ENCODE results near the gene CDC27.
A peak's percentile ranks its signal among the peaks of the same experiment; 100 is the strongest.
"Not testable (repeated sequence)": the region's sequence is repeated elsewhere in the genome, so short reads cannot be mapped to it uniquely, and the experiment has no call there.

The CDC27 gene

DNA sequence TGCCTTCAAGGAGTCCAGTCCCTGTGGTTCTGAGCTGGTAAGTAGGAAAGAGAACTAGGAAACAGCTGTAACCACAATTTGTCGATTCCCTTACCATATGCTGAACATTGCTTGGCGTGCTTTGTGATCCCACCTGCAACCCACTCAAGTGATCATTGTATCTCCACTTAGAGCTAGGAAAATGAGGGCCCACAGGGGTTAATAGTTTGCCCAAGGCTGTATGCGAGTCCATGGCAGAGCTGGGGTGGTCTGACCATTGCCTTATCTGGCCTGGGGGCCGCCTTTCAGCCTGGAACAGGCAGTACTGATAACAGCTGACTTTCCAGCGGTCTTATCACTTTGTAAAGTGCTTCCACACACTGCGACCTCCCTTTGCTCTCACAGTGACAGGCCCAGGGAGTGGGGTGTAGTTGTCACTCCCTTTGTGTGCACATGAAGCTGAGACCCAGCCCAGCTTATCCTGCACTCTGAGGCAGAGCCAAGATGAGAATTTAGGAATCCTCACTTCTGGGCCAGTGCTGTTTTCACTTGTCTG is 29.9 kb upstream of the CDC27 start:
- no peak for DNase-seq

DNA sequence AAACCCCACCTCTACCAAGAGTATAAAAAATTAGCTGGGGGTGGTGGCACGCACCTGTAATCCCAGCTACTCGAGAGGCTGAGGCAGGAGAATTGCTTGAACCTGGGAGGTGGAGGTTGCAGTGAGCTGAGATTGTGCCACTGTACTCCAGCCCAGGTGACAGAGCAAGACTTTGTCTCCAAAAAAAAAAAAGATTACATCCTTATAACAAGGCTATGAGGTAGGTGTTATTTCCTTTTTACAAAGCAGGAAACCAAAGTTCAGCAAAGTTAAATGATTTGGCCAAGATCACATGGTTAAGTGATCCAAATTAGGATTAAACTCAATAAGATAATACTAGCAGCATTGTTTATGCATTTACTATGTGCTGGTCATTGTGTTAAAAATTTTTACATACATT is 28.2 kb upstream of the CDC27 start:
- not testable (repeated sequence) for DNase-seq

GRCh38 chr17:47216821-47217220 is 27.7 kb upstream of the CDC27 start:
- not testable (repeated sequence) for DNase-seq

DNA sequence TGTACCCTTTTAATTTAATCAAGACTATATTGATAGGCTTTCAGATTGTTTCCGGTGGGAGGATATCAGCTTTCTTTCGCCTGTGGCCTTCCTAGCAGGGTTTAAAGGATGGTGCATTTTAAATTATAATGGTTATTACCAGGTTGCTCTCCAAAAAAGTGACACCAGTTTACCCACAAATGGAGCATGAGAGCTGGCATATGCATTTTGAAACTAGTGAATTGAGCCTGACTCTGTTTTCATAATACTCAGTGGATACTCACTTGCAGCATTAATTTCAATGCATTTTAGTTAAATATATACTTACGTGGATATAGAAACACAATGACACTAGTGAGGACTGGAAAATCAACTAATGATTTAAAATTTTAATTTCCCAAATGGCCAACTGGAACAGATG is 25.8 kb upstream of the CDC27 start:
- no peak for DNase-seq

DNA sequence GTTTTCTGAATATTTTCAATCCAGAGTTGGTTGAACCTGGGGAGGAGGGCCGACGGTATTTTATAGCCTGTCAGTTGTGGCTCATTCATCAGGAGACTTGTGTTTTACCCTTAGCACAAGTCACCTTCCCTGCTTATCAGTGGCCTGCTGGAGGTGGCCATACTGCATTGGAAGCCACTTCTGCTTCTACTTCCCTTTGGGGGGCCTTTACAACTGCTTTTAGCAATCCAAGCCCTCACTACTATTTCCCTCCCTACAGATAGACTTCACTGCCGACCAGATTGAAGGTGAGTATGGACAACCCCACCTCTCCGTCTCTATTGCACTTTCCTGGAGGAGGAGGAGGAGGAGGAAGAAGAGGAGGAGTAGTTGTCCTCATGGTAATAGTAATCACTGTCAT is 24.4 kb upstream of the CDC27 start:
- DNase-seq, result no peak

DNA sequence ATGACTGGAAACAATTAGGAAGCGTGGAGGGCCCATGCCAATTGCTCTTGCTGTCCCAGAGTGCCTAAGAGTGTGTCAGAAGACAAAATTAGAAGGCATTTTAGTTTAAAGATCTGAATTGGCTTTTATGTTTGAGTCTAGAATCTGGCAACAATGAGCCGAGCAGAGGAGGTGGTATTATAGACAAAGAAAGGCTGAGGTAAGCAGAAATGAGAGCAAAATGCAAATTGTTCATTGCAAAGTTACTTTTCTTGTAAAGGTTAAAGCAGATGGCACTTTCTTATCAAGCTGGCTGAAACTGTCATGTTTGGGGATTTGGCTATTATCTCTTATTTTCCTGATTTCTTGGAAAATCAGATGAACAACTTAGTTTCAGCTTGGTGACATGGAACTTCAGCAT is 23.4 kb upstream of the CDC27 start:
- no peak for DNase-seq

- no peak for DNase-seq
These were observed 21.7 kb upstream of the CDC27 start for GRCh38 chr17:47210779-47211178.

- no peak for DNase-seq
These were observed 21.0 kb upstream of the CDC27 start for GRCh38 chr17:47210105-47210504.

- no peak for DNase-seq
These were observed 20.4 kb upstream of the CDC27 start for GRCh38 chr17:47209499-47209898.

- DNase-seq, result peak; percentile 92
These were observed 19.8 kb upstream of the CDC27 start, which contains the start of gene MYL4 for GRCh38 chr17:47208744-47209488. TSS of gene MYL4 (plus strand) at chr17:47209348. CDS start at chr17:47209423, 75 bp downstream.

DNA sequence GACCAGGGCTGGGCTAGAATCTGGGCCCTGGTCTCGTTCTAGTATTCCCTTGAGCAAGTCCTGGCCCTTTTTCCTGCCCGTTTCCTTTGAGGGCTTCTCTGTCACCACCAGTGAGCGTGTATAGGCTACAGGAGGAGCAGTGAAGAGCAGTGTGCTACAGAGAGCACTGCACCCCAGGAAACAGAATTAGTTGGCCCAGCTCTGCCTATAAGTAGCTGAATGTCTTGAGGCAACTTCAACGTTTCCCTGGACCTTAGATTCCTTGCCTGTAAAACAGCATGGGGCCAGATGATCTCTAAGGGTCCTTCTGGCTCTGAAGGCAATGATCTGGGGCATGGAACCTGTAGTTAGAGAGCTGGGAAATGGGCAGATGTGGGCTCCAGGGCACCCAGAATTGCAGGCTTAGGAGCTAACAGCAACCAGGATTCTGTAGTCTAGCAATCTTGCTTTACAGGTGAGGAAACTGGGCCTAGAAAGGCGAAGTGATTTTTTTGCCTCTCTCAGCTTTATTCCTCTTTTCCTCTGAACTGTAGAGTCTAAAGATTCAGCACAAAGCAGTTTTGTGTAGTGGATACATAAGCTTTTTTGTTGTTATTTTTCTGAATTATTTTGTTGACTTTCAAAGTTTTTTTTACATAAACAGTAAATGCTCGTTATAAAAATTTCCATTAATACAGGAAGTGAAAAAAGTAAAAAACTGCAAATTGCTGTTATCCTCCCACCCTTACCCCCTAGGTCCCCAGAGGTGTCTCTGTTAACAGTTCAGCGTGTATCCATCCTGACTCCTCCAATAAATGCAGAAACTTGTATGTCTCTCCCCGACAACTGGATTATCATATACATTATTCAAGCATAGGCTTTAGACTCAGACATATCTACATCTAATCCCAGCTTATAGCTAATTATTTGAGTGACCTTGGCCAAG is 18.3 kb upstream of the CDC27 start:
- DNase-seq, result peak; percentile 37

DNA sequence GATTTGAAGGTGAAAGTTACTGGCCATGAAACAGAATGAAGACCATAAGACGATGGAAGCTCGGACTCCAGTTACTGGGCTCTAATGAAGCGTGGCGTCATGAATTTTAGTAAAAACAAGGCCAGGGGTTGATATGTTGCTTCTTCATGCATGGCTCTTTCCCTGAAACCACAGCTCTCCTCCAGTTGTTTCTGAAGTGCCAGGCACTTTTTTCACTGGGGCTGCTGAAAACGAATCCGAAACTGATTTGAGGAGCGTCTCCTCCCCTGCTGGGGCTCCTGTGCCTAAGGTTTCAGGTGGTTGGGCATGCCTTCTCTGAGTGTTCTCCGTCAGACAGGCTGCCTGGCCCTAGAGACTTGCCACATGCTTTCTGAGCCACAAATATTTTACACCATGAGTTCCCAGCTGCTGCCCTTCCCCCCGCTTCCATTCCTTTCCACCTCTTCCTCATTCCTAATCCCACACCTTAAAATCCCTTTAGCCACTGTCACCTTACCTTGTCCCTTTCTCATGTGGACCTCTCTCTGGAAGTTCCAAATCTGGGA is 16.4 kb upstream of the CDC27 start:
- peak; percentile 42 for DNase-seq

DNA sequence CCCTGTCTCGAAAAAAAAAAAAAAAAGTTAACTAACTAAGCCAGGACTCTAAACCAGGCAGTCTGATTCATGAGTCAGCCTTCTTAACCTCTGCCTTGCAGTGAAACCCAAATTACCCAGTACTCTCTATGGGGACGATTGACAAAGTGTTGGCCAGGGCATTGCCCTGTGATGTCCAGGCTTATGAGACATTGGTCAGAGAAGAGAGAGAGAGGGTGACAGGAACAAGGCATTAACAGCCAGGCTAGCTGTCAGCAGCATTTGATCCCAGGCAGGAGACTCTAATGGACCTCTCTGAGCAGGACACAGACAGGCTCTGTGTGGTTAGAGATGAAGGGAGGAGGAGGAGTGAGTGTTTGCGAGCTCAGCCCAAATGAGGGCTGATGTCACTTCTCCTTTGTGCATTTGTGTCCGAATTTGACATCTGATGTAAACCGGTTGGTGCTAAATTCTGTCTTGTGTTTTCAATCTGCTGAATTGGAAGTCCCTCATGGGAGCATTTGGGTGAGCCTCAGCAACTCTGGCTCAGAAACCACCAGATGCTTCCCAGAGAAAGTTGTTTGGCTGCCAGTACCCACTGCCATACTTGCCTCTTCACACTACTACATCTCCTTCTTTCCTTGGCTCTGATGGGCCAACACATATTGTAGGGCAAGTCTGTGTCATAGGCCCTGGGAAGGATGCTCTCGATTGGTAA is 15.8 kb upstream of the CDC27 start:
- DNase-seq, result no peak

DNA sequence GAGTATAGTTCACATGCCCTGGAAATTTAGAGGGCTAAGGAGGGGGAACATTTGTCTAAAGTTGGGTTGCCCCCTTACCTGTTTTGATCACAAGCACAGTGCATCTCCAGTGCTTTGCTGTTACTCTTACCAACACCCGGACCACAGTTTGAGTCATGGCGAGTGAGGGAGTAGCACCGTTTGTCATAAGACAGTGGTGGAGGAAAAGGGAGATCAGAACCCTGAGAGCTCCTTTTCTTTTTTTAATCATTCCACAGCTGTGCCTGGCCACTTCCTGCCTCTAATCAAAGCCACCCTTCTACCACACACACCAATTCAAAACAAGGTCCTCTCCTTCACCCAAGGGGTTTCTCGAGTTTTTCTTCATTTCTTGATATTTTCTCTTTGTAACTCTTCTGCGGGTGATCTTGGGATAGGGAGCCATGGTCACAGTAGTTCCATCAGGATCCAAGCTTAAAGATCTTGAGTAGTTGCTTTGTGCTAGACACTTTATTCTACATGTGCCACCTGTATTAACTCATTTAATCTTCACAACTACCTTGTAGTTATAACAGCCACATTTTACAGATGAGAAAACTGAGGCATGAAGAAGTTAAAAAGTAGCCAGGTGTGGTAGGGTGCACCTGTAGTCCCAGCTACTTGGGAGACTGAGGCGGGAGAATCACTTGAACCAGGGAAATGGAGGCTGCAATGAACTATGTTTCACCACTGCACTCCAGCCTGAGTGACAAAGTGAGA is 15.1 kb upstream of the CDC27 start:
- DNase-seq, result no peak

DNA sequence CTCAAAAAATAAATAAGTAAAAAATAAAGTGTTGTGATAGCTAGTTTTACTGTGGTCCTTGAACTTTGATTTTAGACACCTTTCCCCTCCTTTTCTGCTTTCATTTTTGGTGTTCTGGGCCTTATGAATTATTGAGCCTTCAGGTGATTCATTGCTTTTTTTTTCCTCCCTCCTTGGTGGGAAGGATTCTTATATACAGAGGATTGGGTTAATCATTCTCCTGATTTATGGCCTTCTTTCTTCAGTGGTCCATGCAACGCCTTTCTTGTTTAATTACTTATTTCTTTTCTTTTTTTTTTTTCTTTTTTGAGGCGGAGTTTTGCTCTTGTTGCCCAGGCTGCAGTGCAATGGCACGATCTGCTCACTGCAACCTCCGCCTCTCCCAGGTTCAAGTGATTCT is 12.1 kb upstream of the CDC27 start:
- DNase-seq, result no peak

GRCh38 chr17:47200325-47200664 is 11.2 kb upstream of the CDC27 start:
- no peak for DNase-seq

- DNase-seq, result no peak
These were observed 10.7 kb upstream of the CDC27 start for GRCh38 chr17:47199627-47200324.

DNA sequence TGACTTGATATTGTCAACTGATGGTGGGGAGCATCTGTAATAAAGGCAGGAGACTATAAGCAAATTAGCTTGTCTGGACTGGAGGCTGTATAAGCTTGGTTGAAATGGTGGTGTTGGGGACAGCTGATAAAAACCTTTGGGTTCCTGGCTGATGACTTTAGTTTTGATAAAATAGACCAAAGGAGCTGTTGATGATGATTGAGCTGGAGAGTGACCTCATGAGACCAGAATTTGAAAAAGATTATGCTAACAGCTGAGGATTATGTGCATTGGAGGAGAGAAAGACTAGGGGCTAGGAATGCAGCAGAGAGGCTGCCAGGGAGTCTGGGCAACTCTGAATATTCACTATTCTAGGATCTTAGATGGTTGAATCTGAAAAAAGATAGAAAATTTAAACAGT is 8.7 kb upstream of the CDC27 start:
- peak; percentile 59 for DNase-seq

- DNase-seq, result no peak
These were observed 4.9 kb upstream of the CDC27 start for GRCh38 chr17:47193931-47194511.

- DNase-seq, result no peak
These were observed 3.5 kb upstream of the CDC27 start for GRCh38 chr17:47192554-47192953.

DNA sequence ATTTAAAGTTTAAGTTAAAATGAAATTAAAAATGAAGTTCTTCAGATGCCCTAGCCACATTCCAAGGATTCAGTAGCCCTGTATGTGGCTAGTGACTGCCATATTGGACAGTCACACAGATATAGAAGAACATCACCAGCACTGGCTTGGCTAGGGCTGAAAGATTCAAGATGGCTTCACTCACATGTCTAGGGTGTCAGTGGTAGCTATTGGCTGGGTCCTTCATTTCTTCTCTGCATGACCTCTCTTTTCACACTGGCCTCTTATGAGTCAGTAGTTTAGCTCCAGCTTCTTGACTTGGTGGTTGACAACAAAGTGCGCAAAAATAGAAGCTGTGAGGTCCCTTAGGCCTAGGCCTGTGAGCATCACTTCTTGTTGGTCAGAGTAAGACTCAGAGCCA is 1.7 kb upstream of the CDC27 start:
- no peak for DNase-seq

All from NCI-H82 (cell line).